ENCODE results near the gene FGFR1OP2. TPM values are rescaled to one million over a fixed set of nuclear protein-coding genes. Genes with fewer than 3 reads are reported as not detected.
A peak's percentile ranks its signal among the peaks of the same experiment; 100 is the strongest.

Gene FGFR1OP2
- total RNA-seq, 4 donors from 2014 or later, result 63.8 to 114 (median 87.0) TPM

- DNase-seq (ENCODE audit: low spot score), result no peak
- TF ChIP-seq, protein P1, sequence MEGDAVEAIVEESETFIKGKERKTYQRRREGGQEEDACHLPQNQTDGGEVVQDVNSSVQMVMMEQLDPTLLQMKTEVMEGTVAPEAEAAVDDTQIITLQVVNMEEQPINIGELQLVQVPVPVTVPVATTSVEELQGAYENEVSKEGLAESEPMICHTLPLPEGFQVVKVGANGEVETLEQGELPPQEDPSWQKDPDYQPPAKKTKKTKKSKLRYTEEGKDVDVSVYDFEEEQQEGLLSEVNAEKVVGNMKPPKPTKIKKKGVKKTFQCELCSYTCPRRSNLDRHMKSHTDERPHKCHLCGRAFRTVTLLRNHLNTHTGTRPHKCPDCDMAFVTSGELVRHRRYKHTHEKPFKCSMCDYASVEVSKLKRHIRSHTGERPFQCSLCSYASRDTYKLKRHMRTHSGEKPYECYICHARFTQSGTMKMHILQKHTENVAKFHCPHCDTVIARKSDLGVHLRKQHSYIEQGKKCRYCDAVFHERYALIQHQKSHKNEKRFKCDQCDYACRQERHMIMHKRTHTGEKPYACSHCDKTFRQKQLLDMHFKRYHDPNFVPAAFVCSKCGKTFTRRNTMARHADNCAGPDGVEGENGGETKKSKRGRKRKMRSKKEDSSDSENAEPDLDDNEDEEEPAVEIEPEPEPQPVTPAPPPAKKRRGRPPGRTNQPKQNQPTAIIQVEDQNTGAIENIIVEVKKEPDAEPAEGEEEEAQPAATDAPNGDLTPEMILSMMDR (IDR thresholded peaks at IDR 0.05), result no peak
- no peak for ATAC-seq (ENCODE audit: low FRiP score)
Observed at GRCh38 chr12:26906704-26907103, 31.6 kb upstream of the FGFR1OP2 start.

DNA sequence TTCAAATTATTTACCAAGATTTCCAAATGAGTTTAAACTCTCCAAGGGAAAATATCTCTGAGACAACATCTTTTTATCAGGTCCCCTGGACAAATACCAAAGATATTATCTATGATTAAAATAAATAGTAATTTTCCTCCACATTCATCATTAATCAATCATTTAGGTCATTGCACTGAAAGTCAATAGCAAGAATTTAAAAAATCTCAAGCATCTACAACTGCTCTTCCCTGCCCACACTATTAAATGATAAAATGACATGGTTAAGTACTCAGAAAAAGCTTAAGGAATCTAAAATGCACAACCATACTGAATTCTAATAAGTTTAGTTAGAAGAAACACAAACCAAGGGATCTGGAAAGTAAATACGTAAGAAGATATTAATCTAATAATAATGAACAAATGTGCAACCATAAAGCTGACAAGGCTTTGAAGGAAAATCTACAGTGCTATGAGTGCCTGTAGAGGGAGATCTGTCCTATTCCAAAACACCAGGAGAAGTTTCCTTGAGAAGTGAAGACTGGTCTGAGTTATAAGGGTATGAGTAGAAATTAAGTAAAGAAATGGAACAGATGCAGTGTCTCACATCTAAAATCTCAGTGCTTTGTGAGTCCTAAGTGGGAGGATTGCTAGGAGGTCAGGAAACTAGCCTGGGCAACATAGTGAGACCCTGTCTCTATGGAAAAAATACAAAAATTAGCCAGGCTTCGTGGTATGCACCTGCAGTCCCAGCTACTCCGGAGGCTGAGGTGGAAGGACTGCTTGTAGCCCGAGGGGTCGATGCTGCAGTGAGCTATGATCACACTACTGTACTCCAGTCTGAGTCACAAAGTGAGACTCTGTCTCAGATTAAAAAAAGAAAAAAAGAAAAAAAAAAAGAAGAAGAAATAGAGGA is 19.7 kb upstream of the FGFR1OP2 start:
- DNase-seq (ENCODE audit: low spot score), result no peak
- TF ChIP-seq, protein P1 (IDR thresholded peaks at IDR 0.05), result no peak

GRCh38 chr12:26919216-26919555 is 19.1 kb upstream of the FGFR1OP2 start:
- DNase-seq (ENCODE audit: low spot score) (no peak), ATAC-seq (ENCODE audit: low FRiP score) (no peak)
- TF ChIP-seq, protein P1 (IDR thresholded peaks at IDR 0.05), result no peak

More for the DNA sequence above, 19.7 kb upstream of the FGFR1OP2 start:
- peak; percentile 51 for ATAC-seq (ENCODE audit: low FRiP score)

DNA sequence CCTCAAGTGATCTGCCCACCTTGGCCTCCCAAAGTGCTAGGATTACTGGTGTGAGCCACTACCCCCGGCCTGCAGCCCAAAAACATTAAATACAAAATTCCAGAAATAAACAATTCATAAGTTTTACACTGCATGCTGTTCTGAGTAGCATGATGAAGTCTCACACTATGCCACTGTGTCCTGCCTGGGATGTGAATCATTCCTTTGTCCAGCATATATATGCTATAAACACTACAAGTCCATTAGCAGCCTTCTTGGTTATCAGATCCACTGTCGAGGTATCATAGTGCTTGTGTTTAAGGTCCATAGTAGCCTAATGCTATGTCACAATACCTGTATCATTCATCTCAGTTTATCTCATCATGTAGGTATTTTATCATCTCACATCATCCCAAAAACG is 16.4 kb upstream of the FGFR1OP2 start:
- TF ChIP-seq, protein P1 (IDR thresholded peaks at IDR 0.05), result no peak
- DNase-seq (ENCODE audit: low spot score) (no peak), ATAC-seq (ENCODE audit: low FRiP score) (no peak)

GRCh38 chr12:26928661-26929060 is 9.6 kb upstream of the FGFR1OP2 start:
- TF ChIP-seq, protein P1 (IDR thresholded peaks at IDR 0.05), result no peak
- no peak for ATAC-seq (ENCODE audit: low FRiP score)
- DNase-seq (ENCODE audit: low spot score), result no peak

- TF ChIP-seq, protein P1 (IDR thresholded peaks at IDR 0.05), result no peak
- ATAC-seq (ENCODE audit: low FRiP score), result no peak
Observed at GRCh38 chr12:26929590-26929989, 8.7 kb upstream of the FGFR1OP2 start.

More at GRCh38 chr12:26929590-26929989, 8.7 kb upstream of the FGFR1OP2 start:
- no peak for DNase-seq (ENCODE audit: low spot score)
